PC-9 (cell line): ENCODE measurements around the gene TCHP. TPM values are rescaled to one million over a fixed set of nuclear protein-coding genes. Genes with fewer than 3 reads are reported as not detected.
"Not testable (repeated sequence)": the region's sequence is repeated elsewhere in the genome, so short reads cannot be mapped to it uniquely, and the experiment has no call there.

Experiments used
- Bru-seq: library from RNA; stranded (reverse); fragments of 400-500 nt; gene quantifications from one replicate; lab custom pipeline; 2021; lab: Mats Ljungman, UMichigan
- BruChase-seq, 2 experiments: library from RNA; stranded (reverse); fragments of 400-500 nt; gene quantifications; one replicate each; lab custom pipeline; 2021; lab: Mats Ljungman, UMichigan
- BruUV-seq: library from RNA; stranded (reverse); fragments of 400-500 nt; replicated peaks from 2 replicates; lab custom pipeline; 2021; lab: Mats Ljungman, UMichigan
- CTCF ChIA-PET: fragments of 300-600 bp; sonication (Branson Sonifier 250); formaldehyde crosslinking; loops from one replicate; lab custom pipeline; 2022; ENCODE audit warnings: antibody characterized with exemption; lab: Charles Lee
- POLR2A ChIA-PET: fragments of 300-600 bp; sonication (Branson Sonifier 250); formaldehyde crosslinking; loops from one replicate; lab custom pipeline; 2022; ENCODE audit warnings: antibody characterized with exemption; ENCODE audit not compliant: unreplicated experiment; lab: Charles Lee
- DNase-seq, 2 experiments: peaks; one replicate each; pipeline versions ENCODE4 v3.0.0 to v3.0.0-alpha.2; 2015 to 2022; ENCODE audit warnings: mixed read lengths in 1 of 2
- H2AFZ ChIP-seq: fragments of 200-600 bp; sonication (generic); 2 replicates; pipeline ENCODE4 v1.8.1; 2017; ENCODE audit warnings: antibody characterized with exemption
- H3F3A ChIP-seq: fragments of 200-600 bp; sonication (generic); 2 replicates; pipeline ENCODE4 v1.8.1; 2017; ENCODE audit warnings: antibody characterized with exemption, mild to moderate bottlenecking, low read depth; ENCODE audit not compliant: insufficient read depth
- H3K27ac ChIP-seq: fragments of 200-600 bp; sonication (generic); 2 replicates; pipeline ENCODE4 v1.6.1; 2016; ENCODE audit warnings: mixed run types
- H3K27me3 ChIP-seq: fragments of 200-600 bp; sonication (generic); 2 replicates; pipeline ENCODE4 v1.6.1; 2016; ENCODE audit warnings: low read depth, mixed run types; ENCODE audit not compliant: insufficient read depth
- H3K36me3 ChIP-seq: fragments of 200-600 bp; sonication (generic); 2 replicates; pipeline ENCODE4 v1.6.1; 2016; ENCODE audit warnings: low read depth, mixed run types
- H3K4me1 ChIP-seq: fragments of 200-600 bp; sonication (generic); replicated peaks from 2 replicates; pipeline ENCODE4 v1.6.1; 2016; ENCODE audit warnings: mixed run types; ENCODE audit not compliant: insufficient read depth
- H3K4me2 ChIP-seq: fragments of 200-600 bp; sonication (generic); 2 replicates; pipeline ENCODE4 v1.6.1; 2017; ENCODE audit warnings: mixed run types
- H3K4me3 ChIP-seq: fragments of 200-600 bp; sonication (generic); 2 replicates; pipeline ENCODE4 v1.6.1; 2016; ENCODE audit warnings: mixed run types
- H3K79me2 ChIP-seq: fragments of 200-600 bp; sonication (generic); 2 replicates; pipeline ENCODE4 v1.6.1; 2017; ENCODE audit warnings: low read depth, mixed run types
- H3K9me2 ChIP-seq: fragments of 200-600 bp; sonication (generic); 2 replicates; pipeline ENCODE4 v1.8.1; 2017; ENCODE audit warnings: mild to moderate bottlenecking; ENCODE audit not compliant: insufficient read depth
- H3K9me3 ChIP-seq: fragments of 200-600 bp; sonication (generic); 2 replicates; pipeline ENCODE4 v1.8.1; 2016; ENCODE audit warnings: low read depth; ENCODE audit not compliant: insufficient read depth
- H4K20me1 ChIP-seq: fragments of 200-600 bp; sonication (generic); 2 replicates; pipeline ENCODE4 v1.8.1; 2017; ENCODE audit not compliant: insufficient read depth
- EZH2 ChIP-seq: fragments of 200-600 bp; sonication (generic); IDR thresholded peaks from 2 replicates; pipeline ENCODE4 v1.8.0; 2017; ENCODE audit warnings: antibody characterized with exemption, low read depth
- intact Hi-C: fragments of 100-400 bp; cut with micrococcal nuclease; formaldehyde crosslinking; loops from one replicate; pipeline ENCODE4 v1.10.0; 2022; ENCODE audit not compliant: unreplicated experiment
- long read RNA-seq: library from polyadenylated mRNA; stranded (forward); transcript quantifications from one replicate; pipeline ENCODE4 v2.0.0, GENCODE V29; 2022
- total RNA-seq: library from RNA; stranded (reverse); gene quantifications from 2 replicates; pipeline ENCODE4 v1.2.3, GENCODE V29; 2021
- TF ChIP-seq, protein P1 (sequence below): fragments of 200-600 bp; sonication (generic); conservative IDR thresholded peaks from 2 replicates; pipeline ENCODE4 v1.6.1; 2017; ENCODE audit warnings: mixed run types, antibody characterized with exemption, mild to moderate bottlenecking, moderate library complexity

TCHP gene, protein sequence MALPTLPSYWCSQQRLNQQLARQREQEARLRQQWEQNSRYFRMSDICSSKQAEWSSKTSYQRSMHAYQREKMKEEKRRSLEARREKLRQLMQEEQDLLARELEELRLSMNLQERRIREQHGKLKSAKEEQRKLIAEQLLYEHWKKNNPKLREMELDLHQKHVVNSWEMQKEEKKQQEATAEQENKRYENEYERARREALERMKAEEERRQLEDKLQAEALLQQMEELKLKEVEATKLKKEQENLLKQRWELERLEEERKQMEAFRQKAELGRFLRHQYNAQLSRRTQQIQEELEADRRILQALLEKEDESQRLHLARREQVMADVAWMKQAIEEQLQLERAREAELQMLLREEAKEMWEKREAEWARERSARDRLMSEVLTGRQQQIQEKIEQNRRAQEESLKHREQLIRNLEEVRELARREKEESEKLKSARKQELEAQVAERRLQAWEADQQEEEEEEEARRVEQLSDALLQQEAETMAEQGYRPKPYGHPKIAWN
- 17.6 and 19.2 TPM in 2 replicates for total RNA-seq
- percentile 63 among the genes with signal in this experiment for Bru-seq, nascent RNA
- percentile 67 among the genes with signal in this experiment for BruChase-seq, experiment 1, labeled RNA remaining after a 2-hour chase
- percentile 66 among the genes with signal in this experiment for BruChase-seq, experiment 2, labeled RNA remaining after a 6-hour chase
- long read RNA-seq, transcript TCHP-202 (13 exons, 3,090 nt): major isoform, 16 of 25 reads
- long read RNA-seq, partial matches to known transcripts: 1 of 25 reads
- long read RNA-seq, other reads (novel, unspliced or antisense): 7 of 25 reads

DNA sequence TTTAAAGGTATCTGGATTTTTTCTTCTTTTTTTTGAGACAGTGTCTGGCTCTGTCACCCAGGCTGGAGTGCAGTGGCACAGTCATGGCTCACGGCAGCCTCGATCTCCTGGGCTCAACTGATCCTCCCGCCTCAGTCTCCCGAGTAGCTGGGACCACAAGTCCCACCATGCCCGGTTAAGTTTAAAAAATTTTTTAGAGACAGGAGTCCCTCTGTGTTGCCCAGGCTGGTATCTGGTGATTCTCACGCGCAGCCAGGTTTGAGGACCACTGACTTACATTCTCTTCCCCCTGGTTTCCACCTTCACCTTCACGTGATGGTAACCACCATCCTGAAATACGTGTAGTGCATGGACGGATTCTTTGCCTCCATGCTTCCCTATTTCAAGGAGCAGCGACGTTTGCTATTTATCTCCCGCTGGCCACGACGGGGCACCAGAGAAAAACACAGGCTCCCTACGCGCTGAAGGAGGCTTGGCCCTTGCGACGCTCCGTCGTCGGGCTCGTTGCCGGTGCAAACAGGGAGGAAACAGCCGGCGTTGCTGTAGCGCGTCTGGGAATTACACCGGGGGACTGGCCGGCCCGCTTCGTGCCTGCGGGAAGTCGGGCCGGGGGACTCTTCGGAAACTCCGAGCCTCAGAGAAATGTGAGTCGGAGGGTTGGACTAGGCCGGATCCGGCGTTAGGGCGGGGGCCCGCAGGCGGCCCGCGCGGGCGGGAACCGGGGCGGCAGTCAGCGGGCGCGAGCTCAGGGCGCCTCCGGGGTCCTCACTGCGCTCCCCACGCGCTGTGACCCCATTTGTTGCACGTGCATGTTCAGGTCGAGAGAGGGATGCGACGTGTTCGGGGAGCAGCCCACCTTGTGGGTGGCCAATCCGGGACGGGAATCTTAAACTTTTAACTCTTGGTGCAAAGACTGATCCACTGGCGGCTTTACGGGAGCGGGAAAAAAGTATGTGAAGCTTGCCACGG is at the start of gene TCHP:
Gene TCHP (plus strand): TSS at position 492 of the 969 bp plus-strand sequence. CDS start 2,753 bp downstream, outside the sequence.
- peak within 1 kb of the TSS; percentile 97 for H3K4me2 ChIP-seq
- intact Hi-C loops: loop anchor here (1.0 kb wide), 1 partner anchor 47 kb away; no protein-coding TSS in a partner anchor

DNA sequence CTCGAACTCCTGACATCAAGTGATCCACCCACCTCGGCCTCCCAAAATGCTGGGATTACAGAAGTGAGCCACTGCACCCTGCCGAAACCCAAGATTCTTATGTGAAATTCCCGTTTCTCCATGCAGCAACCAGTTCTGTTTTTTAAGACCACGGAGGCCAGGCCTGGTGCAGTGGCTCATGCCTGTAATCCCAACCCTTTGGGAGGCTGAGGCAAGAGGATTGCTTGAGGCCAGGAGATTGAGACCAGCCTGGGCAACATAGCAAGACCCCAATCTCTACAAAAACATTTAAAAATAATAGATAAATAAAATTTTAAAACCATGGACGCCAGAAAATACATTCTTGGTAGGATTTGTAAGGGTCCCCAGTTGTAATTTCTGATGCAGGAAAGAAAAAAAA is 49.6 kb upstream of the TCHP start:
- H3K79me2 ChIP-seq, H3K4me3 ChIP-seq, BruUV-seq, H4K20me1 ChIP-seq, H3K36me3 ChIP-seq, H3K27ac ChIP-seq, DNase-seq, H3K9me2 ChIP-seq, H3K4me1 ChIP-seq, POLR2A ChIA-PET, H2AFZ ChIP-seq, H3K27me3 ChIP-seq, H3K9me3 ChIP-seq, intact Hi-C loops, H3K4me2 ChIP-seq: not testable (repeated sequence)
- peaks cover 14% of the 10 kb centered on the region for H3F3A ChIP-seq
- CTCF ChIA-PET: interaction anchor here (0.6 kb wide), 1 partner anchor 120 kb away, joined by 9 read pairs; no protein-coding TSS in a partner anchor

More for the DNA sequence above, at the start of gene TCHP:
- H3K27me3 ChIP-seq: no peaks in the 10 kb centered on the region
- no peaks in the 10 kb centered on the region for H4K20me1 ChIP-seq
- ChIA-PET POLR2A (no interaction called here), CTCF (interaction anchor here (0.6 to 1.5 kb wide), 2 partner anchors 46 to 745 kb away, joined by 4 read pairs; no protein-coding TSS in a partner anchor)
- peaks cover 16% of the 10 kb centered on the region for H3K4me1 ChIP-seq
- peak within 1 kb of the TSS; percentile 30; the same call in 1 of the 2 replicates for H3K27ac ChIP-seq
- H3K9me3 ChIP-seq: no peaks in the 10 kb centered on the region
- H3K79me2 ChIP-seq: peaks cover 21% of the 10 kb centered on the region
- TF ChIP-seq, protein P1, sequence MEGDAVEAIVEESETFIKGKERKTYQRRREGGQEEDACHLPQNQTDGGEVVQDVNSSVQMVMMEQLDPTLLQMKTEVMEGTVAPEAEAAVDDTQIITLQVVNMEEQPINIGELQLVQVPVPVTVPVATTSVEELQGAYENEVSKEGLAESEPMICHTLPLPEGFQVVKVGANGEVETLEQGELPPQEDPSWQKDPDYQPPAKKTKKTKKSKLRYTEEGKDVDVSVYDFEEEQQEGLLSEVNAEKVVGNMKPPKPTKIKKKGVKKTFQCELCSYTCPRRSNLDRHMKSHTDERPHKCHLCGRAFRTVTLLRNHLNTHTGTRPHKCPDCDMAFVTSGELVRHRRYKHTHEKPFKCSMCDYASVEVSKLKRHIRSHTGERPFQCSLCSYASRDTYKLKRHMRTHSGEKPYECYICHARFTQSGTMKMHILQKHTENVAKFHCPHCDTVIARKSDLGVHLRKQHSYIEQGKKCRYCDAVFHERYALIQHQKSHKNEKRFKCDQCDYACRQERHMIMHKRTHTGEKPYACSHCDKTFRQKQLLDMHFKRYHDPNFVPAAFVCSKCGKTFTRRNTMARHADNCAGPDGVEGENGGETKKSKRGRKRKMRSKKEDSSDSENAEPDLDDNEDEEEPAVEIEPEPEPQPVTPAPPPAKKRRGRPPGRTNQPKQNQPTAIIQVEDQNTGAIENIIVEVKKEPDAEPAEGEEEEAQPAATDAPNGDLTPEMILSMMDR: peak; percentile 33; the same call in 1 of the 2 replicates
- no peak for TF ChIP-seq EZH2
- H3F3A ChIP-seq: no peaks in the 10 kb centered on the region
- peak within 1 kb of the TSS; percentile 73 for H3K4me3 ChIP-seq
- TSS peak; percentile 38 for BruUV-seq
- H3K36me3 ChIP-seq: no peaks in the 10 kb centered on the region
- H2AFZ ChIP-seq: peak within 1 kb of the TSS; percentile 95
- peak; percentile 71 to 76 for DNase-seq
- H3K9me2 ChIP-seq: no peaks in the 10 kb centered on the region

DNA sequence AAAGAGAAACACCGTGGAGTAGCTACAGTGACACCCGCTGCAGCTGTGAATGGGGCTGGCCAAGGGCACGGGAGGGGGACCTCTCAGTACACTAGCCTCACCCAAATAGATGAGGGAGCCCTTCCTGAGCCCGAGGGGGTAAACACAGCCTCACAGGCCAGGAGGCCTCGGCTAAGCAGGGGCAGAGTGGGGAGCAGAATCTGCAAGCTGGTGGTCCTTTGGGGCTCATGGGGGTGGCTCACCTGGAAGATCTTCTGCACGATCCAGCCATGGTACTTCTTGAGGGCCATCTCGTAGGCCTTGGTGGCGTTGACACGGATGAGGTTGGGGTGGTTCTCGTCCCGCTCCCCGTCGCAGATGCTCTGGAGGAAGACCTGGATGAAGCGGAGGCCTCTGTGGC is 44.7 kb upstream of the TCHP start:
- Histone ChIP-seq H3K9me2 (no peaks in the 10 kb centered on the region), H3K79me2 (no peaks in the 10 kb centered on the region), H3K4me1 (no peaks in the 10 kb centered on the region), H3K9me3 (no peaks in the 10 kb centered on the region), H3K4me3 (no peak overlapping the region), H3F3A (0 out of 2 replicates have a peak, but pooled peaks cover 3% of the 10 kb centered on the region), H3K4me2 (no peak overlapping the region), H3K27ac (no peak overlapping the region), H3K36me3 (no peaks in the 10 kb centered on the region), H4K20me1 (no peaks in the 10 kb centered on the region), H2AFZ (no peak overlapping the region), H3K27me3 (no peaks in the 10 kb centered on the region)
- DNase-seq: no peak
- CTCF ChIA-PET: no interaction called here
- intact Hi-C loops: no loop called here
- POLR2A ChIA-PET: no interaction called here
- no TSS peak for BruUV-seq
- TF ChIP-seq, protein P1: no peak
- TF ChIP-seq EZH2: no peak
